ENCODE measurements around the gene BCORL1. TPM values are rescaled to one million over a fixed set of nuclear protein-coding genes. Genes with fewer than 3 reads are reported as not detected.

The BCORL1 gene
- total and polyA plus RNA-seq, 2 donors (not counting 1 experiment from before 2014, with no cell fraction given), result 1.1 to 2.8 TPM

GRCh38 chrX:130093271-130093670 is 110.8 kb downstream of the BCORL1 start:
- no peak for DNase-seq (ENCODE audit: low read depth in 2 of 2)
- H3K9me3 ChIP-seq (ENCODE audit: control insufficient read depth, insufficient read depth, low read depth, low read length), result no peaks in the 10 kb centered on the region
- peaks cover 15% of the 10 kb centered on the region for H3K79me2 ChIP-seq (ENCODE audit: control insufficient read depth, insufficient read depth, low read length)
- no peak overlapping the region for H2AFZ ChIP-seq (ENCODE audit: low read length)
- H4K20me1 ChIP-seq (ENCODE audit: control insufficient read depth, extremely low read depth, insufficient read depth, low read length), result no peaks in the 10 kb centered on the region
- H3K36me3 ChIP-seq (ENCODE audit: control insufficient read depth, insufficient read depth, low read length), result no peaks in the 10 kb centered on the region
- TF ChIP-seq EZH2 (IDR thresholded peaks at IDR 0.05; ENCODE audit: low read length, missing control alignments), result no peak
- TF ChIP-seq, protein P1, sequence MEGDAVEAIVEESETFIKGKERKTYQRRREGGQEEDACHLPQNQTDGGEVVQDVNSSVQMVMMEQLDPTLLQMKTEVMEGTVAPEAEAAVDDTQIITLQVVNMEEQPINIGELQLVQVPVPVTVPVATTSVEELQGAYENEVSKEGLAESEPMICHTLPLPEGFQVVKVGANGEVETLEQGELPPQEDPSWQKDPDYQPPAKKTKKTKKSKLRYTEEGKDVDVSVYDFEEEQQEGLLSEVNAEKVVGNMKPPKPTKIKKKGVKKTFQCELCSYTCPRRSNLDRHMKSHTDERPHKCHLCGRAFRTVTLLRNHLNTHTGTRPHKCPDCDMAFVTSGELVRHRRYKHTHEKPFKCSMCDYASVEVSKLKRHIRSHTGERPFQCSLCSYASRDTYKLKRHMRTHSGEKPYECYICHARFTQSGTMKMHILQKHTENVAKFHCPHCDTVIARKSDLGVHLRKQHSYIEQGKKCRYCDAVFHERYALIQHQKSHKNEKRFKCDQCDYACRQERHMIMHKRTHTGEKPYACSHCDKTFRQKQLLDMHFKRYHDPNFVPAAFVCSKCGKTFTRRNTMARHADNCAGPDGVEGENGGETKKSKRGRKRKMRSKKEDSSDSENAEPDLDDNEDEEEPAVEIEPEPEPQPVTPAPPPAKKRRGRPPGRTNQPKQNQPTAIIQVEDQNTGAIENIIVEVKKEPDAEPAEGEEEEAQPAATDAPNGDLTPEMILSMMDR (conservative IDR thresholded peaks at IDR 0.05 in 1 of 2, IDR thresholded peaks at IDR 0.05 in 1 of 2; ENCODE audit: low read depth in 1 of 2, low read length in 2 of 2), result no peak
- no peak overlapping the region for H3K4me2 ChIP-seq (ENCODE audit: extremely low read depth, insufficient read depth, low read length)
- no peak overlapping the region for H3K4me3 ChIP-seq (replicated peaks in 1 of 4; ENCODE audit: control extremely low read depth in 1 of 4, insufficient read depth in 1 of 4, low read depth in 3 of 4, low read length in 4 of 4)
- H3K9ac ChIP-seq (ENCODE audit: insufficient read depth, low read length), result no peak overlapping the region
- H3K27ac ChIP-seq (ENCODE audit: insufficient read depth, low read length), result no peak overlapping the region
- H3K4me1 ChIP-seq (ENCODE audit: control insufficient read depth, extremely low read depth, insufficient read depth, low read length), result no peaks in the 10 kb centered on the region
- H3K27me3 ChIP-seq (ENCODE audit: control insufficient read depth, insufficient read depth, low read length), result no peaks in the 10 kb centered on the region

DNA sequence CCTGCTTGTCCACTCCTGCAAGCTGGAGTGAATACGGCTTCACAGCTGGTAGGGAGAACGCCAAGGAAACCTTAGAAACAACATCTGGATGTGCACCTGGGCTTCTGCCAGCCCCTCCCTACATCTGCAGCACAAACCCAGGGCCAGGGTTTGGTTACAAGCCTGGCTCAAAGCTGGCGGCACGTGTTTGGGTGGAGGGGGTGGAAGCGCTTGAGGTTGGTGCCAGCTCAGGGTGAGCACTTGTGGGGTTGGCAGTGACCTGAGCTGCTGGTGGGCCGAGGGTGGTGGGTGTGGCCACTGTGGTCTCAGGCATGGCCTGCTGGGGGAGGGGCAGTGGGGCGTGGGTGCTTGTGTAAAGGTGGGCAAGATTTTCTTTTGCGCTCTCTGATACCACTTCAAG is 112.3 kb downstream of the BCORL1 start:
- Histone ChIP-seq H4K20me1 (ENCODE audit: control insufficient read depth, extremely low read depth, insufficient read depth, low read length) (no peaks in the 10 kb centered on the region), H3K4me3 (replicated peaks in 1 of 4; ENCODE audit: control extremely low read depth in 1 of 4, insufficient read depth in 1 of 4, low read depth in 3 of 4, low read length in 4 of 4) (no peak overlapping the region), H2AFZ (ENCODE audit: low read length) (no peak overlapping the region), H3K36me3 (ENCODE audit: control insufficient read depth, insufficient read depth, low read length) (no peaks in the 10 kb centered on the region), H3K79me2 (ENCODE audit: control insufficient read depth, insufficient read depth, low read length) (peaks cover 19% of the 10 kb centered on the region), H3K27me3 (ENCODE audit: control insufficient read depth, insufficient read depth, low read length) (no peaks in the 10 kb centered on the region), H3K4me1 (ENCODE audit: control insufficient read depth, extremely low read depth, insufficient read depth, low read length) (no peaks in the 10 kb centered on the region), H3K9ac (ENCODE audit: insufficient read depth, low read length) (no peak overlapping the region), H3K4me2 (ENCODE audit: extremely low read depth, insufficient read depth, low read length) (no peak overlapping the region), H3K9me3 (ENCODE audit: control insufficient read depth, insufficient read depth, low read depth, low read length) (no peaks in the 10 kb centered on the region), H3K27ac (ENCODE audit: insufficient read depth, low read length) (no peak overlapping the region)
- TF ChIP-seq EZH2 (IDR thresholded peaks at IDR 0.05; ENCODE audit: low read length, missing control alignments), result no peak
- TF ChIP-seq, protein P1 (conservative IDR thresholded peaks at IDR 0.05 in 1 of 2, IDR thresholded peaks at IDR 0.05 in 1 of 2; ENCODE audit: low read depth in 1 of 2, low read length in 2 of 2), result no peak
- DNase-seq (ENCODE audit: low read depth in 2 of 2), result no peak

- Histone ChIP-seq H3K9ac (ENCODE audit: insufficient read depth, low read length) (no peak overlapping the region), H3K36me3 (ENCODE audit: control insufficient read depth, insufficient read depth, low read length) (no peaks in the 10 kb centered on the region), H2AFZ (ENCODE audit: low read length) (no peak overlapping the region), H3K27ac (ENCODE audit: insufficient read depth, low read length) (no peak overlapping the region), H3K4me3 (replicated peaks in 1 of 4; ENCODE audit: control extremely low read depth in 1 of 4, insufficient read depth in 1 of 4, low read depth in 3 of 4, low read length in 4 of 4) (no peak overlapping the region), H3K27me3 (ENCODE audit: control insufficient read depth, insufficient read depth, low read length) (no peaks in the 10 kb centered on the region), H3K4me1 (ENCODE audit: control insufficient read depth, extremely low read depth, insufficient read depth, low read length) (peaks cover 2% of the 10 kb centered on the region), H4K20me1 (ENCODE audit: control insufficient read depth, extremely low read depth, insufficient read depth, low read length) (no peaks in the 10 kb centered on the region), H3K4me2 (ENCODE audit: extremely low read depth, insufficient read depth, low read length) (no peak overlapping the region), H3K79me2 (ENCODE audit: control insufficient read depth, insufficient read depth, low read length) (peaks cover 19% of the 10 kb centered on the region), H3K9me3 (ENCODE audit: control insufficient read depth, insufficient read depth, low read depth, low read length) (no peaks in the 10 kb centered on the region)
- DNase-seq (ENCODE audit: low read depth in 2 of 2), result no peak
- no peak for TF ChIP-seq EZH2 (IDR thresholded peaks at IDR 0.05; ENCODE audit: low read length, missing control alignments)
- TF ChIP-seq, protein P1 (conservative IDR thresholded peaks at IDR 0.05 in 1 of 2, IDR thresholded peaks at IDR 0.05 in 1 of 2; ENCODE audit: low read depth in 1 of 2, low read length in 2 of 2), result no peak
Observed at GRCh38 chrX:130095249-130096030, 113.0 kb downstream of the BCORL1 start.

Data from fibroblast of lung (primary cell).